ENCODE data around the gene DAB2IP.

Gene DAB2IP

GRCh38 chr9:121731919-121732318, 80.5 kb downstream of the DAB2IP start:
- DNase-seq = no peak

GRCh38 chr9:121732389-121732788, 81.0 kb downstream of the DAB2IP start:
- no peak for DNase-seq

- DNase-seq = no peak
Measured at GRCh38 chr9:121732886-121733285, 81.5 kb downstream of the DAB2IP start.

- DNase-seq = no peak
Measured at GRCh38 chr9:121734465-121734864, 83.0 kb downstream of the DAB2IP start.

- DNase-seq = peak; percentile 49
Measured at GRCh38 chr9:121735065-121735792, 83.8 kb downstream of the DAB2IP start.

GRCh38 chr9:121735793-121736770, 84.6 kb downstream of the DAB2IP start:
- DNase-seq = no peak

GRCh38 chr9:121736934-121737462, 85.6 kb downstream of the DAB2IP start:
- no peak for DNase-seq

- no peak for DNase-seq
Measured at GRCh38 chr9:121737481-121737931, 86.1 kb downstream of the DAB2IP start.

- no peak for DNase-seq
Measured at GRCh38 chr9:121738411-121738810, 87.0 kb downstream of the DAB2IP start.

GRCh38 chr9:121738968-121739367, 87.5 kb downstream of the DAB2IP start:
- DNase-seq = no peak

GRCh38 chr9:121739971-121740370, 88.5 kb downstream of the DAB2IP start:
- no peak for DNase-seq

GRCh38 chr9:121741228-121741918, 89.9 kb downstream of the DAB2IP start:
- peak; percentile 44 for DNase-seq

GRCh38 chr9:121741919-121742283, 90.5 kb downstream of the DAB2IP start:
- DNase-seq = peak; percentile 70

- no peak for DNase-seq
Measured at GRCh38 chr9:121742923-121743322, 91.5 kb downstream of the DAB2IP start.

- DNase-seq = no peak
Measured at GRCh38 chr9:121743441-121744001, 92.1 kb downstream of the DAB2IP start.

- peak; percentile 71 for DNase-seq
Measured at GRCh38 chr9:121744002-121744686, 92.7 kb downstream of the DAB2IP start.

GRCh38 chr9:121744687-121745395, 93.4 kb downstream of the DAB2IP start:
- DNase-seq = no peak

- DNase-seq = no peak
Measured at GRCh38 chr9:121745396-121745695, 93.9 kb downstream of the DAB2IP start.

- no peak for DNase-seq
Measured at GRCh38 chr9:121746411-121746810, 95.0 kb downstream of the DAB2IP start.

GRCh38 chr9:121746866-121747265, 95.4 kb downstream of the DAB2IP start:
- no peak for DNase-seq

GRCh38 chr9:121748074-121748473, 96.6 kb downstream of the DAB2IP start:
- peak; percentile 20 for DNase-seq
